CD4-positive, alpha-beta T cell treated with Interferon alpha-2 for 1 hour (primary cell): ENCODE measurements around the gene SLC6A6.
"Not testable (repeated sequence)": the region's sequence is repeated elsewhere in the genome, so short reads cannot be mapped to it uniquely, and the experiment has no call there.

Experiments used
- DNase-seq, 2 donors: peaks; one replicate each; pipeline ENCODE4 v3.0.0-alpha.2; 2020 to 2022

The SLC6A6 gene

DNA sequence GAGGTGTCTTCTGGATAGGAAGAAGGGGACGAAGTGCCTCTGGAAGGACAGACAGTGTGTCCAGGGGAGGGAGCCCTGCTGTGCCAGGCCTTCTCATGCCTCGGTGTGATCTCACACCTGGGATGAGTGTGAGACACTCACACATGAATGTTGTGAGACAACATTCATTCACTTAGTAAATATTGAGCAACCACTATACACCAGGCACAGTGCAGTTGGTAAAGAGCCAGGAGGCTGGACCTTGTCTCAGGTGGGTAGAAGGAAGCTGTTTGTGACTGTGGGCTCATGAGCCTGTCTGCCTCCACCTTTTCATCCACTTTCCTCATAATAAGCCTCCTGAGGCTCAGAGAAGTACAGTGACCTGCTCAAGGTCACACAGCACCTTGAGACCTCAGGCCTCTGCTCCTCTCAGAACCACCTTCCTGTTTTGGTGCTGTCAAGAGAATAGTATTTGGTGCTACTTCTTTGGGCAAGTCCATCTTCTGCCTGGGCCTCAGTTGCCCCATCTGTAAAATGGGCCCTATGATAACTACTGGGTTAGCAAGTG is 20.9 kb downstream of the SLC6A6 start:
- no peak for DNase-seq

GRCh38 chr3:14423963-14424362 is 21.6 kb downstream of the SLC6A6 start:
- no peak for DNase-seq

DNA sequence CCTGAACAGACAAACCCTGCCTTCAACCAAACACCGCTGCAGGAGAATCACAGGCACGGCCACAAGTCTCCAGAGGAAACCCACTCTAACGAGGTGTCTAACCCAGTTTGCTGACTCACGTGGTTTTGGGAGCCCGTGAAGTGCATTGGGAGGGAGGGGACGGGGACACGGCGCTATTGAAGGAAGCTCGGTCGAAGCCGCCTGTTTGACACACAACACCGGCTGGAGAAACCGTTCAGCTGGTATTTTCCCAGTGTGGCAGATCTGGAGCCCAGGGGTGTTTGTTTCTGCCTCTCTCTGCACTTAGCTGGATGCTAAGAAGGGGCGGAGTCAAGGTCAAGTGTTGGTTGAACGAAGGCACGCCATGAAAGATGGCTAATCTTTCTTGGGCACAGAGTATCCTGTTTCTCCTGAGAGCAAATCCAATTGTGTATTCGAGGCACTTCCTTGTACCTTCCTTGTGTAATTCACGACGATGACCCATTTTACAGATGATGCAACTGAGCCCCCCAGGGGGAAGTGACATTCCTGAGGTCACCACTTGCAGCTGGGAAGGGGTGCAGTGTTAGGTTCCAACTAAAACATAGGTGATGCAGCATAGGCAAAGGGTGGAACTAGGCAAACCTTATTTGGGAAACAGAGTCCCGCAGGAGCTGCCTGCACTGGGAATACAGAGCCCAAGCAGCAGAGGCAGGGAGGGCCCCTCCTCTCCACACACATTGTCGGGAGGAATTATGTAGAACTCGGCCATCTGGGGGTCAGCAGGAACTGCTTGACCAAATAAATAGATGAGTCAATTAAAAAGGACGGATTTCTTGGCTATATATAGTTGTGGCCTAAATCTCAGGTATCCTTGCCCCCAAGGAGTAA is 22.5 kb downstream of the SLC6A6 start:
- DNase-seq = peak; percentile 44 to 68

DNA sequence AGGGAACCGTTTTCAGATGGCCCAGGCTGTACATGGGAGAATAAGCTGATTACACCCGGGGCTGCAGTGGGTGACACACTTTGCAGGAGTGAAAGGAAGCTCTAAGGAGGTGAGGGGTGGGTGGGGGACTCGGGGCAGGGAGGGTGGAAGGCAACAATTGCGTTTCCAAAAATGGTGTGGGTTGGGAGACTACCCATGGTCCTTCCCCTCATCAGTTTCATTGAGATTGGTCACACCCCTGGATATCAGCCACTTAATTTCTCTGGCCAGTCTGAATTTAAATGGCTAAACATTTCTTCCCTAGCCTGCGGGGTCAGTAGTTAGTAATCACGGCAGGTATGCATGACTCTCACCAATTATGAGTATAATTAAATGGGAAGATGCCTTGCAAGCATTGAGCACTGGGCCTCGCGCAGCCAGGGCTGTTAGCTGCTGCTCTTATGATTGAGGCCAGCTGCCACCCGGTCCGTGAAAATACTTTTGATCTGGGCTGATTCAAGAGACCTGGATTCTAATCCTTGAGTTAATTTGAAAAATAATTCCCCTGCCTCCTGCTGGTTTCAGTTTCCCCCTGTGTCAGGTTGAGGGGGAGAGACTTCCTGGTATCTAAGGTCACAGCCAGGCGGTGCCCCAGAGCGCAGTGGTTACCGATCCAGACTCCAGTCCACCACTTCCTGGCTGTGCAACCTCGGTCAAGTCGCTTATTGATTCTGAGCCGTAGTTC is 23.3 kb downstream of the SLC6A6 start:
- peak; percentile 77 to 81 for DNase-seq

- no peak for DNase-seq
Observed at GRCh38 chr3:14426305-14426620, 23.9 kb downstream of the SLC6A6 start.

GRCh38 chr3:14428087-14429033 is 26.0 kb downstream of the SLC6A6 start:
- no peak for DNase-seq

GRCh38 chr3:14429237-14429636 is 26.8 kb downstream of the SLC6A6 start:
- DNase-seq = peak; percentile 30 to 48

DNA sequence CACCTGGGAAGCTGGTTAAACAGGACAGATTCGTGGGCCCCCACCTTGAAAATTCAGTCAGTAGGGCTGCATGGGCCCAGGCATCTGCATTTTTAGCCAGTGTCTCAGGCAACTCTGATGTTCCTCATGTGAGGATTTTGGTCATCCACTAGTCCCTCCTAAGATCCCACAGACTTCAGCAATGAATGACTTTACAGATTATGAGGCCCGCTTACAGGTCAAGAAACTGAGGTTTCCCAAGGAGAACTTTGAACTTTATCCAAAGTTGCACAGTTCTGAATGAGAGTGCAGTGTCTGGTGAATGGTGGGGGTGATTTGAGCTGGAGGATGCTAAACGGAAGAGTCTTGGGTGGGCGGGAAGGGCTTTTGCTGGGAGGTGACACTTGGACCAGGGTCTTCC is 27.2 kb downstream of the SLC6A6 start:
- DNase-seq = no peak

- no peak for DNase-seq
Observed at GRCh38 chr3:14430053-14430452, 27.6 kb downstream of the SLC6A6 start.

GRCh38 chr3:14430706-14431451 is 28.5 kb downstream of the SLC6A6 start:
- no peak for DNase-seq

- DNase-seq = peak in 1 of 2 donors; percentile 68
Observed at GRCh38 chr3:14431452-14431916, 29.1 kb downstream of the SLC6A6 start.

DNA sequence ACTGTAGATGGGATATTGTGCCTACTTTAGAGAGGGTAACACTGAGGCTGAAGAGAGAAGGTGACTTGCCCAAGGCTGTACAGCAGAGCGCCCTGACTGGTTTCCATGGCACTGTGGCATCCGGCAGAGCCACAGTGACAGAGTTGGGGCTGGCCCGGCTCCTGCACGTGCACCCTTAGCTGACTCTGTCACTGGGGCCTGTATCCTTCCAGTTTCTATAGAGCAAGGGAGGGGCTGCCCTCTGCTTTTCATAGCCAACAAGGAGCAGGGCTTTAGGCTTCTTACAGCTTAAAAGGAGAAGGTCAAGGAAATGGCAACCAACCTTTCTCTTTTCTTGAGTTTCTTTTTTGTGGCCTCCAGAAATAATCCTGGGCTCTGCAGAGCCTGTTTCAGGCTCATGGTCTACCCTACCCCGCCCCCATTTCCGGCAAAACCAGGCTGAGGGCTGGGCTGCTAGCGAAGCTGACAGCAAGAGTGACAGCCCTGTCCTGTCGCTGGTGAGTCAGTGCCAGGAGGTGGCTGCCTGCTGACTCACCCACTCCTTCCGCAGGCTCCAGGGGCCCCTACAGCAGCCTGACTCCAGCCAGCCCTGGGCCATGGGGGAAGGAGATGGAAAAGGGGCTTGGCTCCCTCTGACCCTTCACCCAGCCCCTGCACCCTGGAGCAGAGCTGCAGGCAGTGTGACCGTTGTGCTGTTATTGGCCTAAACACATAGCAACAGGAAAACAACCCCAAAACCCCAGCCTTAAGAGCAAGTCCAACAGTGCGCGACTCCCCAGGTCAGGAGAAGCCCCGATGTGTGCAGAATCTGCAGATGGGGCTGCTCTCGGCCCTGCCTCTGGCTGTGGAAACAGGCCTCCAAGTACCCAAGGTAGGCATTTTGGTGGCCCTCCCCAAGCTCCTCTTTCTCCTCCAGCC is 29.8 kb downstream of the SLC6A6 start:
- peak; percentile 91 to 93 for DNase-seq

- peak in 1 of 2 donors; percentile 23 for DNase-seq
Observed at GRCh38 chr3:14433106-14433505, 30.7 kb downstream of the SLC6A6 start.

GRCh38 chr3:14434126-14434497 is 31.7 kb downstream of the SLC6A6 start:
- peak; percentile 27 to 30 for DNase-seq

- no peak for DNase-seq
Observed at GRCh38 chr3:14434498-14435151, 32.2 kb downstream of the SLC6A6 start.

GRCh38 chr3:14435175-14436014 is 33.0 kb downstream of the SLC6A6 start:
- DNase-seq = no peak

- DNase-seq = no peak
Observed at GRCh38 chr3:14436954-14437281, 34.5 kb downstream of the SLC6A6 start.

DNA sequence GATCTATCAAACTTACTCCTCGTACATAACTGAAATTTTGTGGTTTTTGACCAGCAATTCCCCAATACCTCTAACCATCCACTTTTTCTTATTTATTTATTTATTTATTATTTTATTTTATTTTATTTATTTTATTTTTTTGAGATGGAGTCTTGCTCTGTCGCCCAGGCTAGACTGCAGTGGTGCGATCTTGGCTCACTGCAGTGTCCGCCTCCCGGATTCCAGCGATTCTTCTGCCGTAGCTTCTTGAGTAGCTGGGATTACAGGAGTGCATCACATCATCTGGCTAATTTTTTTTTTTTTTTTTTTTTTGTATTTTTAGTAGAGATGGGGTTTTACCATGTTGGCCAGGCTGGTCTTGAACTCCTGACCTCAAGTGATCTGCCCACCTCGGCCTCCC is 35.3 kb downstream of the SLC6A6 start:
- not testable (repeated sequence) for DNase-seq

DNA sequence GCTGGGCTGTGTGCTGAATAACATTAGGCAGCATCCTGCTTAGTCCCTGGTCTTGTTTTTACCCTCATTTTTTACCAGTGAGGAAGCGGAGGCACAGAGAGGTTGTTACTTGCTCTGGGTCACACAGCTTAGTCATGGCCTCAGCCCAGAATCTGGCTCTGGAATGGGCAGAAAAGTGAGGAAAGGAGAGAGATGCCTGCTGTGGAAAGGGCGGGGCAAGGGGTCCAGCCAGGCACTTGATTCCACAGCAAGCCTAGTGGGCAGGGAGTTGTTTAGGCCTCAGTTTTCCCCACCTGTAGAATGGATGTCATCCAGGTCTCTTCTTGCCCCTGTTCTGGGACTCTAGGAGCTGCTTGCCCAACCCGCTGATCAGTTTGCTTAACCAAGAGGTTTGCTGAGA is 35.9 kb downstream of the SLC6A6 start:
- no peak for DNase-seq

DNA sequence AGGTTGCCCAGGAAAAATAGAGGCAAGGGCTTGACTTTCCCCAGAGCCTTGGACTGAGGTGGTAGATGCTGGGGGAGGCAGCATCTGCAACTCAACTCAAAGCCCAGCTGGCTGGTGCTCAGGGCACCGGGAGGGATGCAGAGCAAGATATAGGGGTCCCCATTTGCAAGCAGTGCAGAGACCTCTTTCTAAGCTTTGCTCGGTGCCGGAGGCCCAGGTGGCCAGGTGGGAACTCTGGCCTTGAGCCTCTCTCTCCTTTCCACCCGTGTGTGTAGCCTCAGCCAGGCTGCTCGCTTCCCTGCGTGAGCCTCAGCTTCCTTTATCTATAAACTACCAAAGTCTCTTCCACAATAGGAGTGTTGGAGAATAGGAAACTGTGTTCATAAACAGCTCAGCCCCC is 36.5 kb downstream of the SLC6A6 start:
- DNase-seq = no peak
